Progenitor cell of endocrine pancreas (in vitro differentiated cells): ENCODE measurements around the gene KLK11. TPM values are rescaled to one million over a fixed set of nuclear protein-coding genes. Genes with fewer than 3 reads are reported as not detected.
A peak's percentile ranks its signal among the peaks of the same experiment; 100 is the strongest.

Experiments used
- DNase-seq: peaks from one replicate; pipeline ENCODE4 v3.0.0; 2021; ENCODE audit warnings: low spot score; ENCODE audit not compliant: unreplicated experiment
- H3K27ac Mint-ChIP-seq: 2 replicates; pipeline ENCODE4 v1.8.0; 2021; ENCODE audit warnings: mild to moderate bottlenecking, moderate library complexity, mixed read lengths
- H3K27me3 Mint-ChIP-seq: 2 replicates; pipeline ENCODE4 v1.8.0; 2021; ENCODE audit warnings: mixed read lengths
- H3K36me3 Mint-ChIP-seq: 2 replicates; pipeline ENCODE4 v1.8.0; 2022; ENCODE audit warnings: mixed read lengths; ENCODE audit not compliant: insufficient read depth
- H3K4me1 Mint-ChIP-seq: 2 replicates; pipeline ENCODE4 v1.8.0; 2021; ENCODE audit warnings: low read depth, mixed read lengths
- H3K4me3 Mint-ChIP-seq: 2 replicates; pipeline ENCODE4 v1.8.0; 2021; ENCODE audit warnings: low read depth, mild to moderate bottlenecking, moderate library complexity, mixed read lengths
- H3K9me3 Mint-ChIP-seq: 2 replicates; pipeline ENCODE4 v1.8.0; 2021; ENCODE audit warnings: low read depth, mixed read lengths
- CTCF ChIP-seq: fragments of 200-600 bp; sonication (generic); IDR thresholded peaks from one replicate; pipeline ENCODE4 v1.5.0; 2021; ENCODE audit warnings: antibody characterized with exemption, mild to moderate bottlenecking; ENCODE audit not compliant: unreplicated experiment
- total RNA-seq: library from RNA; stranded (reverse); gene quantifications from 2 replicates; pipeline ENCODE4 v1.2.1, GENCODE V29; 2021

The KLK11 gene
- total RNA-seq, 1 donor from 2014 or later, result not detected

GRCh38 chr19:51059715-51060114 lies 33.3 kb upstream of the KLK11 start:
- Mint-ChIP-seq H3K9me3 (peaks cover 5% of the 10 kb centered on the region), H3K27me3 (peaks cover 39% of the 10 kb centered on the region), H3K27ac (no peak overlapping the region), H3K4me3 (no peak overlapping the region), H3K4me1 (no peaks in the 10 kb centered on the region), H3K36me3 (no peaks in the 10 kb centered on the region)
- no peak for DNase-seq
- TF ChIP-seq CTCF, result no peak

GRCh38 chr19:51055866-51056265 lies 29.4 kb upstream of the KLK11 start:
- H3K4me3 Mint-ChIP-seq, result no peak overlapping the region
- DNase-seq, result no peak
- peaks cover 2% of the 10 kb centered on the region for H3K4me1 Mint-ChIP-seq
- no peak for TF ChIP-seq CTCF
- no peak overlapping the region for H3K27ac Mint-ChIP-seq
- peaks cover 2% of the 10 kb centered on the region for H3K9me3 Mint-ChIP-seq
- H3K27me3 Mint-ChIP-seq, result peaks cover 42% of the 10 kb centered on the region
- H3K36me3 Mint-ChIP-seq, result no peaks in the 10 kb centered on the region

GRCh38 chr19:51047031-51047335 lies 20.6 kb upstream of the KLK11 start:
- Mint-ChIP-seq H3K27me3 (no peaks in the 10 kb centered on the region), H3K4me1 (peaks cover 5% of the 10 kb centered on the region), H3K36me3 (no peaks in the 10 kb centered on the region), H3K27ac (no peak overlapping the region), H3K9me3 (no peaks in the 10 kb centered on the region), H3K4me3 (no peak overlapping the region)
- no peak for DNase-seq
- no peak for TF ChIP-seq CTCF

GRCh38 chr19:51044327-51044726 lies 17.9 kb upstream of the KLK11 start:
- Mint-ChIP-seq H3K27ac (no peak overlapping the region), H3K4me3 (no peak overlapping the region), H3K4me1 (peaks cover 3% of the 10 kb centered on the region), H3K9me3 (no peaks in the 10 kb centered on the region), H3K36me3 (no peaks in the 10 kb centered on the region), H3K27me3 (no peaks in the 10 kb centered on the region)
- DNase-seq, result no peak
- no peak for TF ChIP-seq CTCF

GRCh38 chr19:51043497-51043896 lies 17.1 kb upstream of the KLK11 start:
- Mint-ChIP-seq H3K4me3 (no peak overlapping the region), H3K27ac (peak overlapping the region; percentile 56), H3K27me3 (no peaks in the 10 kb centered on the region), H3K9me3 (no peaks in the 10 kb centered on the region), H3K4me1 (peaks cover 3% of the 10 kb centered on the region), H3K36me3 (no peaks in the 10 kb centered on the region)
- TF ChIP-seq CTCF, result no peak
- no peak for DNase-seq

- peaks cover 14% of the 10 kb centered on the region for H3K27me3 Mint-ChIP-seq
- H3K4me1 Mint-ChIP-seq, result no peaks in the 10 kb centered on the region
- H3K36me3 Mint-ChIP-seq, result no peaks in the 10 kb centered on the region
- H3K27ac Mint-ChIP-seq, result no peak overlapping the region
- no peak overlapping the region for H3K4me3 Mint-ChIP-seq
- TF ChIP-seq CTCF, result no peak
- no peaks in the 10 kb centered on the region for H3K9me3 Mint-ChIP-seq
- DNase-seq, result no peak
Measured at GRCh38 chr19:51040151-51040550, 13.7 kb upstream of the KLK11 start.
